ENCODE data around the gene HP1BP3. TPM values are rescaled to one million over a fixed set of nuclear protein-coding genes. Genes with fewer than 3 reads are reported as not detected.

Gene HP1BP3, protein sequence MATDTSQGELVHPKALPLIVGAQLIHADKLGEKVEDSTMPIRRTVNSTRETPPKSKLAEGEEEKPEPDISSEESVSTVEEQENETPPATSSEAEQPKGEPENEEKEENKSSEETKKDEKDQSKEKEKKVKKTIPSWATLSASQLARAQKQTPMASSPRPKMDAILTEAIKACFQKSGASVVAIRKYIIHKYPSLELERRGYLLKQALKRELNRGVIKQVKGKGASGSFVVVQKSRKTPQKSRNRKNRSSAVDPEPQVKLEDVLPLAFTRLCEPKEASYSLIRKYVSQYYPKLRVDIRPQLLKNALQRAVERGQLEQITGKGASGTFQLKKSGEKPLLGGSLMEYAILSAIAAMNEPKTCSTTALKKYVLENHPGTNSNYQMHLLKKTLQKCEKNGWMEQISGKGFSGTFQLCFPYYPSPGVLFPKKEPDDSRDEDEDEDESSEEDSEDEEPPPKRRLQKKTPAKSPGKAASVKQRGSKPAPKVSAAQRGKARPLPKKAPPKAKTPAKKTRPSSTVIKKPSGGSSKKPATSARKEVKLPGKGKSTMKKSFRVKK
- 289 and 375 TPM in 2 replicates for total RNA-seq

DNA sequence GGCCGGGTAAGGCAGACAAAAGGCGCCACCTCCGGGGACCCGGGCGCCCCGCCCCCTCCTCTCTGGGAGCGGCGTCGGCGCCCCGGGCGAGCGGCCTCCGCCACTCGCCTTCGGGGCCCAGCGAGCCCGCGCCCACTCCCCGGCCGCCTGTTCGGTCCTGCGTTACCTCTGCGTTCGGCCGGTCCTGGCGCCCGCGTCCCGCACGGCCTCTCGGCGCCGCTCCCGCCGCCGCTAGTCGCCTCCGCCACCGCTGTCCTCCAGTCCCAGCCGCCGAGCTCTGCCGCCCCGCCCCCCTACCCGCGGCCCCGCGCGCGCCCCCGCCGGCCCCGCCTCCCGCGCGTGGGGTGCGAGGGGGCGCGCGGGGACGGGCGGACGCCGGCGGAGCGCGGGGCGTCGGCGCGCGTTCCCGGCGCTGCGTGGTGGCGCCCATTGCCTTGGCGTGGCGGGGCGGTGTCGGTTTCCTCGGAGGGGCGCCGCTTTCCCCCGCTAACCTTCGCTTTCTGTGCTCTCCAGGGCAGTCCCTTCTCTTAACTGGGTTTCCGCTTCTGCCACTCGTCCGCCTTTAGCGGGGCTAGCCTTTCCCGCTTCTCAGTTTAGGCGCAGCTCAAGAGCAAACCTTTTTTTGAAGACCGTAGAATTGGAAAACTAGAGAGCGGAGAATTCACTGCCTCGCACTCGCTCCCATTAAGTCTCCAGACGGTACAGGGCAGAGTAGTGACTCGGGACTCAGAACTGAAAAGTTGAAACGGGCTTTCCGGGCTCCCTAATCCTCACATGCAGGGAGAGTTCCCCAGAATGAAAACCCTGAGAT is at the start of gene HP1BP3:
Gene HP1BP3 (minus strand): TSS at position 279 of the 811 bp plus-strand sequence. CDS start 6,867 bp downstream, outside the sequence.

DNA sequence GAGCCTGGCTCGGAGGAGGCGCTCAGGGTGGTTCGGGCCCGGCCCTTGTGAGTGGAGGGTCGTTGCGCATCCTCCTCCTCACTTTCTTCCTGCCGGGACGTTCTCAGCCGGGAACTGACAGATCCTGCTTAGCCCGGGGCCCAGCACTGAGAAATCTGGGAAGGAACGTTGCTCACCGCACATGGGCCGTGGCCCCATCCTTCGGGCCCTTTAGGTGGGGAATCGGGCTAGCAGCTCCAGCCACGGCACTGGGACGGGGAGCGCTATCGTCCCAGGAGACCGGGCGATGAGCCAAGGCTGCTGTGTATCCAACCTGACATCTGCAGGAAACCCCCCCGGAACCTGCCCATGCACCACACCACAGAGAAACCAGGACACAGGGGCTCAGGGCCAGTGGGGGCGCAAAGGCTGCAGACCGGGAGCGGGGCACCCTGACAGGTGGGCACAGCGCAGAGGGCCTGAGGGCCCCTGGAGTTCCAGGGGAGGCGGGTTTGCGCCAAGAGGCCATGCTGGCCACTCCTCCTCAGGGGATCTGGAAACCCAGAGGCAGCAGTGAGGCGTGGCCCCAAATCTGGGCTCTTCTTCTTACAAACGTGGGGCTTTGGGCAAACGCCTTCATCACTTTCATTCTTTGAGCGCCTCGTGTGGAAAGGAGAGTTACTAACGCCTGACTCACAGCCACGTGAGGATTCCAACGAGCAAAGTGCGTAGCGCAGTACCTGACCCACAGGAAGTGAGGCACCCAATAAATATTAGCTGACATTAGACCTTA is 54.3 kb downstream of the HP1BP3 start, which contains the start of gene SH2D5:
Gene SH2D5 (minus strand): TSS at position 116 of the 772 bp plus-strand sequence. CDS start 4,659 bp downstream, outside the sequence.

DNA sequence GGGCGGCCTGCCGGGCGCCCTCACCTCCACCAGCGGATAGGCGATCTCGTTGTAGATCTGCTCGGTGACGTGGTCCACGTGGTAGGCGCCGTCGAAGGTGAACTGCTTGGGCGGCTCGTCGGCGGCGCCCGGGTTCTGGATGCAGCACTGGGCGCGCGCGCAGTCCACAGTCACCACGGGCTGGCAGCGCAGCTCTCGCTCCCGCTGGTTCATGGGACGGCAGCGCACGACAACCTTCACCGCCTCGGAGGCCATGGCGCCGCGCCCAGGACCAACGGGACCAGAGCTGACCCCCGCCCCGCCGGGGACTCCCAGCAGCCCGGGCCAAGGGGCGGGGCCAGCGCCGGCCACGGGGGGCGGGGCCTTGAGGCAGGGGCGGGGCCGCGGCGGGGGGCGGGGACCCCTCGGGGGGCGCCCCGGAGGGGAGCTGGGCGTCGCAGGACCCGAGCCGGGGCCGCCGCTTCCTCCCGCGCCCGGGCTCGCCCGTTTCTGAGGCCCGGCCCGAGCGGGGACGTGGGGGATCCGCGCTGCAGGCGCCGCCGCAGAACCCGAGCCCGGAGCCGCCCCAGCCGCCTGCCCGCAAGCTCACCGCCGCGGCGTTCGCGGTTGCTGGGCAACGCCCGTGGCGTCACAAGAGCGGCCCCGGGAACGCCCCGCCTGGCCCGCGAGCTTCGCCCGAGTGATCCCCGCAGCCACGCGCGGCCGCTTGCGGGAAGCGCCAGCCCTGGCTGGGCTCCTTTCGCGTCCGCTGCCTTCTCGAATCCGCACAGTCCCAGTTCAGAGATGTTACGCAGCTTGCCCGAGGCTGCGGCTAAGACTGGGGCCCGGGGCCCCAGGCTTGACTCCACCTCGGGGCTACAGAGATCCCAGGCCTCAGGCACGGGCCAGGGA is 69.4 kb downstream of the HP1BP3 start, which contains the start of gene KIF17:
Gene KIF17 (minus strand): TSS at position 556 of the 891 bp plus-strand sequence. CDS start 301 bp downstream, at position 255.

Other genes starting within 250 kb of the HP1BP3 start
- gene FAM43B, start 234.7 kb downstream of the HP1BP3 start, total RNA-seq = under 0.01 TPM in 2 replicates
- gene CDA, start 198.2 kb downstream of the HP1BP3 start, total RNA-seq = 1.2 and 4.0 TPM in 2 replicates
- gene PINK1, start 153.8 kb downstream of the HP1BP3 start, total RNA-seq = 99.3 and 101 TPM in 2 replicates
- gene DDOST, start 125.9 kb downstream of the HP1BP3 start, total RNA-seq = 254 and 375 TPM in 2 replicates
- 2.7 and 4.6 TPM in 2 replicates for gene KIF17, start 69.3 kb downstream of the HP1BP3 start, total RNA-seq
- gene SH2D5, start 54.6 kb downstream of the HP1BP3 start, total RNA-seq = 23.7 and 29.5 TPM in 2 replicates

All from uterine smooth muscle cell (primary cell).